B cell (primary cell): ENCODE measurements around the gene RAB42.

Experiments used
- EZH2 ChIP-seq: IDR thresholded peaks from 2 replicates; pipeline ENCODE4 v1.6.1; 2012; ENCODE audit warnings: borderline replicate concordance, low read depth, mild to moderate bottlenecking, moderate library complexity, low read length; ENCODE audit not compliant: insufficient read depth, poor library complexity, severe bottlenecking
- TF ChIP-seq, protein P1 (sequence below): fragments of 200-600 bp; IDR thresholded peaks from one replicate; pipeline ENCODE4 v1.8.0; 2022; ENCODE audit warnings: antibody characterized with exemption, mild to moderate bottlenecking

DNA sequence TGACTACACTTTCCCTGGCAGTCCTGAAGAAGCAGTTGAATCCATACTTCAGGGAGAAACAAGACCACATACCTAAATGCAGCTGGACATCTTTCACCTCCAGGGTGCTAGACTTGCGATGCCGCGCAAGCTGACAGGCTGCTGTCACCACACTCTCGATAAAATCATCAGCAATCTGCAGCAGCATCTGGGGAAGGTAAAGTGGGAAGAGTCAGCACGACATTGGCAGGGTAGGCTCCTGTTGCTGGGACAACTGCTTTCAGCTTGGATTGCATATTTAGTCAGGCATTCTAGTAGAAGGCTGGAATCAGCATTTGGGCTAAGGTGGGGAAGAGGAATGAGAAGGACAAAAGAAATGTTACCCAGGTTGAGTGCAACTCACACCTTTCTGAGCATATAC is 21.1 kb downstream of the RAB42 start:
- TF ChIP-seq, protein P1, sequence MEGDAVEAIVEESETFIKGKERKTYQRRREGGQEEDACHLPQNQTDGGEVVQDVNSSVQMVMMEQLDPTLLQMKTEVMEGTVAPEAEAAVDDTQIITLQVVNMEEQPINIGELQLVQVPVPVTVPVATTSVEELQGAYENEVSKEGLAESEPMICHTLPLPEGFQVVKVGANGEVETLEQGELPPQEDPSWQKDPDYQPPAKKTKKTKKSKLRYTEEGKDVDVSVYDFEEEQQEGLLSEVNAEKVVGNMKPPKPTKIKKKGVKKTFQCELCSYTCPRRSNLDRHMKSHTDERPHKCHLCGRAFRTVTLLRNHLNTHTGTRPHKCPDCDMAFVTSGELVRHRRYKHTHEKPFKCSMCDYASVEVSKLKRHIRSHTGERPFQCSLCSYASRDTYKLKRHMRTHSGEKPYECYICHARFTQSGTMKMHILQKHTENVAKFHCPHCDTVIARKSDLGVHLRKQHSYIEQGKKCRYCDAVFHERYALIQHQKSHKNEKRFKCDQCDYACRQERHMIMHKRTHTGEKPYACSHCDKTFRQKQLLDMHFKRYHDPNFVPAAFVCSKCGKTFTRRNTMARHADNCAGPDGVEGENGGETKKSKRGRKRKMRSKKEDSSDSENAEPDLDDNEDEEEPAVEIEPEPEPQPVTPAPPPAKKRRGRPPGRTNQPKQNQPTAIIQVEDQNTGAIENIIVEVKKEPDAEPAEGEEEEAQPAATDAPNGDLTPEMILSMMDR = no peak
- no peak for TF ChIP-seq EZH2
